Measurements from ENCODE around the gene SH3YL1.
A peak's percentile ranks its signal among the peaks of the same experiment; 100 is the strongest.

SH3YL1 gene

GRCh38 chr2:263774-264492 is at the start of gene SH3YL1:
Gene SH3YL1, minus strand, starts transcription at chr2:264032. Its CDS starts 48 bp downstream, at chr2:263984.
- peak; percentile 31 to 36 for DNase-seq (ENCODE audit: low read depth in 2 of 2)

- DNase-seq (ENCODE audit: low read depth in 2 of 2), result no peak
These were observed 47.2 kb upstream of the SH3YL1 start for GRCh38 chr2:310994-311393.

GRCh38 chr2:309954-310510 is 46.2 kb upstream of the SH3YL1 start:
- no peak for DNase-seq (ENCODE audit: low read depth in 2 of 2)

DNA sequence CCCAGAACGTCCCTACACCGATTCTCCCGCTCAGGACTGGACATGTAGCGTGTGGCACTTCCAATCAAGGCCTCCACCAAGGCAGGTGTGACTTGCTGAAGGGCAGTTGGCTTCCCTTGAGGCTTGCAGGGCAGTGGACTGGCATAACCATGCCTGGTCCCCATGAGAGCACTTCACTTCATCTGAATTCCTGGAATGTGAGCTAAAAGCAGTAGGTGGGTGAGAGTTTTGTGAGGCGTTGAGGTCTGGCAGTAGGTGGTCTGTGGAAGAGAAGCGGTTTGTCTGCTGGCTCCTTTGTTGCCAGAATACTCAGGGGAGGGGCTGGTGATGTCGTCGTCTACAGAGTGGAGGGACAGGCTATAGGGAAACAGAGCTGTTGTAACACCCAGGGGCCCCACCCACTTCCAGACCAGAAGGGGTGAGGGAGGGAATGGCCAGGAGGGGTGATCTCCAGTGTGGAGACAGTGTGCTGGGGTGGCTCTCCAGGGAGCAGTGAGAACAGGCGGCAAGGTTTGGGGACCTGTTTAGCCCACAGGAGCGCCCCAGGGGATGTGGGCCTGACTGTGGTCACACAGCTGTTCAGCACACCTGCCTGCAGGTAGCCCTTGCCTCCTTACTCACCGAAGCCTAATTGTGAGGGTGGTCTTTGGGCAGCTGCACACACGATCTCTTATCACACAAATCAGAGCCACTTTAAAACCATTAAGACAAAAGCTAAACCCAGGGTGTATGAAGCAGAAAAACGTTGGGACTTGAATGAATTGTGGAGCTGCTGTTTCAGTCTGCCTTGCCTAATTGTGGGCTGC is 45.5 kb upstream of the SH3YL1 start:
- DNase-seq (ENCODE audit: low read depth in 2 of 2), result no peak

DNA sequence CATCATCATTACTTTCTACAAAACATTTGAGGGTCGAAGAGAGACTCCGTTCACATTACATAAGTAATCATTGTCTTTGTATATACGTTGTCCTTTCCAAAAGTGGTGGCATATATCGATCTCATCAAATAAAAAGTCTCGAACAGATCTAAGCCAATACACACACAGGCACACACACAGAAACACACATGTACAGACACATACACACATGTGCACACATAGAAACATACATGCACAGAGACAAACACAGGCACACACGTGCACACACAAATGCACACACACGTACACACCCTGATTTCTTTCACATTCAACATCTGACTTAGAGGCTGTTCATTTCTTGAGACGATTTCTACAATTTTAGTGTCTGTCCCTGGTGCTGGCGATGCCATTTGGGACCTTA is 41.5 kb upstream of the SH3YL1 start:
- DNase-seq (ENCODE audit: low read depth in 2 of 2), result no peak

DNA sequence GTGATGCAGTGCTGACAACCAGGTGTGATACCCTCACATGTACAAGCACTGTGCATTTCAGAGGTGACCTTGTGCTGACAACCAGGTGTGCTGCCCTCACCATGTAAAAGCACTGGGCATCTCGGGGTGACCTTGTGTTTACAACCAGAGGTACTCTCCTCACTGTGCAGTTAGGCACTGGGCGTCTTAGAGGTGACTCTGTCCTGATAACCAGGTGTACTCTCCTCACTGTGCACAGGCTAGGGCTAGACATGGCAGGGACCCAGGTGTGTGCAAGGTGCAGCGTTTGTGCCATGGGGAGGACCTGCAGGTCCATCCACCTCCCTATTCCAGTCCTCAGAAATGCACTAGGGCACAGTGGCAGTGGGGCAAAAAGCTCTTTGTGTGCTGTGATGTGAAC is 32.5 kb upstream of the SH3YL1 start:
- no peak for DNase-seq (ENCODE audit: low read depth in 2 of 2)

GRCh38 chr2:295090-295489 is 31.3 kb upstream of the SH3YL1 start:
- DNase-seq (ENCODE audit: low read depth in 2 of 2), result no peak

GRCh38 chr2:290090-290722 is 26.4 kb upstream of the SH3YL1 start:
- peak in 1 of 2 donors; percentile 17 for DNase-seq (ENCODE audit: low read depth in 2 of 2)

GRCh38 chr2:289362-290089 is 25.7 kb upstream of the SH3YL1 start:
- DNase-seq (ENCODE audit: low read depth in 2 of 2), result no peak

DNA sequence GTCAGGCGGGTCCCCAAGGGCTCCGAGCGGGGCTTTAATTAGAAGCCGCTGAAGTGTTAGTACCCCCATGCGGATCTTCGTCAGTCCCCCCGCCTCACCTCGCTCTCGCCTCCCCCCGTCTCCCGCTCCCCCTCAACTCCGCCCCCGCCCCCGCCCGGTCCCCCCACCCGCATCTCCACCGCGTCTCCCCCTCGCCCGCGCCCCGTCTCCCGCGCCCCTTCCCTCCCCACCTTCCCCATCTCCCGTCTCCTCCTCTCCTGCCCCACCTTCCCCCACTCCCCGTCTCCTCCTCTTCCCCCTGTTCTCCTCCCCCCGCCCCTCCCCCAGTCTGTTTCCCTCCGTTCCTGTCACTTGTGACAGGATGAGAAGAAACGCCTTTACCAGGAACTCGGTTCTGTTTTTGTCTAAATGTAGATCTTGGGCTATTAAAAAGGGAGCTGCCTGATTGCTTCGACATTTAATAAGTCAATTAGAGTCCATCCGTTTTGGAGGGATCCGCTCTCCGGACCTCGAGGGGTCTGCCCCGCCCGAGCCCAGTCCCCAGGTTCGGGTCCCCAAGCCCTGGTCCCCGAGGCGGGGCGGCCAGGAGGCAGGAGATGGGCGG is 25.0 kb upstream of the SH3YL1 start:
- DNase-seq (ENCODE audit: low read depth in 2 of 2), result no peak

GRCh38 chr2:287911-288757 is 24.3 kb upstream of the SH3YL1 start, which contains the start of gene ALKAL2:
Gene ALKAL2, minus strand, starts transcription at chr2:288091. Its CDS starts 256 bp downstream, at chr2:287835.
- DNase-seq (ENCODE audit: low read depth in 2 of 2), result no peak

GRCh38 chr2:287471-287885 is 23.6 kb upstream of the SH3YL1 start:
- DNase-seq (ENCODE audit: low read depth in 2 of 2), result no peak

DNA sequence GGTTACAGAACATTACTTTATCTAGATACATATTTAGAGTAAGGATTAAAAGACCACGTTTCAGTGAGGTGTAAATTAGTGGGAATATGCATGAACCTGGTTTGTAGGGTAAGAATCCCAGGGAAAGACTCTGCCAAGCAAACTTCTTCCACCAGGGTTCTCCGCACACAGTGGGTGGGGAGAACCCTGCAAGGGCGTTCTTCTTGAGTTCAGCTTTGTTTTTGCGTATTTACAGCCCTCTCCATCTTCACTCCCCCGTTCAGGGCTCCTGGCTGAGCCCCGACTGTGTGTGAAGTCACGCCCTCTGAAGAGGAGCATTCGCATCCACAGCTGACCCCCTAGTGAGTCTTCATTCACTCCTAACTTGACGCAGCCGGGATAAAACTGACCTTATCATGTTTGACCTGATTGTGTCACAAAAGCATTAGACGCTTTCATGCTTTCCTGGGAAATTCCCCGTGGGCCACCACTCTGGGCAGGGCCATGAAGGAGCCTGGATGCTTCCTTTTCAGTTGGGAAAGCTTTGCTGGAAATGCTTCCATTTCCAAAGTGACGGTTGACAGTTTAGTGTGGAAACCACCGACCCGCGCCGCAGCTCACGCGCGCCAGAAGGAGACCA is 23.1 kb upstream of the SH3YL1 start:
- no peak for DNase-seq (ENCODE audit: low read depth in 2 of 2)

DNA sequence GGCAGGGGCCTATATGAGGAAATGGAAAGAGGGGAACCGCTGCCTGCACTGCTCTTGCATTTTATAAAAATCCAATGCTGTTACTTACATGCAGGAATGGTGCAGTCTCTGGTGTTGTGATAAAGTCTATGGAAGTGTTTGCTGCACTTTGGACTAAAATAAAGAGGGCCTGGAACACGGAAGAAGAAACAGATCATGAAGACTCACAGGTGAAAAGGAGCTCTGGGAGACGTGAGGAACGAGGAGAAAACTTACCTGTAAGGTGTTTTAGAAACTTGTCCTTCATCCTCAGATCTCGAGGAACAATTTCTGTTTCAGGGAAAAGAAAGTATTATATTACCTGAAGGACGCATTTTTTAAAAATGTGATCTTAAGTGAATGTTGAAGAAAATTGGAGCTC is 22.2 kb upstream of the SH3YL1 start:
- no peak for DNase-seq (ENCODE audit: low read depth in 2 of 2)

GRCh38 chr2:285531-285930 is 21.7 kb upstream of the SH3YL1 start:
- no peak for DNase-seq (ENCODE audit: low read depth in 2 of 2)

DNA sequence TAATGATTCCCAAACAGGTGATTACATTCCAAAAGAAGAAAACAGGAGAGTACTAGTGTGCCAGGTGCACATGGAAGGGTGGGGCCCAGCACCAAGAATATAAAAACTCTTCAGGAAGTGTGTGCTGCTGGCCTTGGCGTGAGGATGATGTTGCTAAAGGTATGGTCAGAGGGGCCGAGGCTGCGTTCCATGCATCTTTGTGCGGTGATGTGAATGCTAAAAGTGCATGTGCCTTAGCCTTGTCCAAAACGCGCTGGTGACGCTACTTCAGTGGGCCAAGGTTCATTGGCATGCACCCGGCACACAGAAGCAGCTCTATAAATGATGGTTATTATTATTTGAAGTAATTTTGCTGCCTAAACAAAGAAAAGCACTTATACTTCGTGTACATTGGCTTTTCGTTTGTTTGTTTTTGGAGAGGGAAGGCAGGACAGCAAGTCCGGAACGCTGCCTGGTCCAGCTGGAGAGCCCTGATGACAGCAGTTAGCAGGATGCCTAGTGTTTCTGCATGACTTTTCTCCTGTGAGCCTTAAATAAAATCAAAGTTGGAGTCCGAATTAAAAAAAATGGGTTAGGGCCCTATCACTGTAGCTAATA is 21.2 kb upstream of the SH3YL1 start:
- no peak for DNase-seq (ENCODE audit: low read depth in 2 of 2)

DNA sequence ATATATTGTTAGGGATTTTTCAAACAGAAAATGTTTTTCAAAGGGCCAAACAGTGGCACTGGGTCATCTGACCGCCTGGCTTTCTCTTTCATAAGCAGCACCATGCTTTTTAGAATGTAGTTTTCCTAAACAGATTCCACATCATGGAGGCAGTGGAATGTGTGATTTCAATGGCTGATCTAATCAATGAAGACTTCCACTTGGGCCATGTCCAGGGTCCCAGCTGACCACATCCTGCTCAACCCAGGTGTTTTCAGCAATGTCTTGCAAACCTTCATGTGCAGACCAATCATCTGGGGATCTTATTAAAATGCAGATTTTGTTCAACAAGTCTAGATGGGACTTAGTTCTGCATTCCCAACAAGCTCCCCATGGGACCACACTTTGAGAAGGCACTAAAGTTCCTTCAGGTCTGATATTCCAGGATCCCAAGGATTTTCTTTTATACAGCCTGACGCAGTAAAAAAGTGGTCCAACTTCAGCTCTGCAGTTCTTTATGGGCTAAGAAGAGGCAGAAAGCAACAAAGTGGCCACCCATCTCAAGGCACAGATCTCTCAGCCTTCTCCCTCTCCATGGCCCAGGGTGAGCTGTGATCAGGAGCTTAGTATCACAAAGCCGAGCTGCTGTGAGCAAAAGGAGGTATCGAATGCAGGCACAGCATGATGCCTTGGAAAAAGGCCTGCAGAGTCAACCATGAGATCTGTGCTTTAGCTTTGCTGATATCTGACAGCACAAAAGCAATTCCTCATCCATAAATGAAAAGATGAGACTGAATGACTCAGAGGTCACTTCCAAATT is 20.4 kb upstream of the SH3YL1 start:
- DNase-seq (ENCODE audit: low read depth in 2 of 2), result no peak

Data from stimulated activated CD8-positive, alpha-beta memory T cell treated with anti-CD3 and anti-CD28 coated beads, Interleukin-15, amount 100 ng/mL, for 4 hours (primary cell).